Hepatocyte (in vitro differentiated cells): ENCODE measurements around the gene CPSF3.

Experiments used
- CTCF ChIP-seq: fragments of 200-600 bp; sonication (generic); IDR thresholded peaks from 2 replicates; pipeline ENCODE4 v1.5.1; 2016; ENCODE audit warnings: antibody characterized with exemption, mild to moderate bottlenecking; ENCODE audit not compliant: poor library complexity
- EZH2 ChIP-seq: fragments of 200-600 bp; sonication (generic); IDR thresholded peaks from 2 replicates; pipeline ENCODE4 v1.6.1; 2016; ENCODE audit warnings: antibody characterized with exemption, mild to moderate bottlenecking, borderline replicate concordance
- EZH2phosphoT487 ChIP-seq: fragments of 200-600 bp; sonication (generic); IDR thresholded peaks from one replicate; pipeline ENCODE4 v1.6.1; 2018; ENCODE audit warnings: antibody characterized with exemption, mild to moderate bottlenecking, low read depth, moderate library complexity; ENCODE audit not compliant: unreplicated experiment, severe bottlenecking

GRCh38 chr2:9492927-9493326 lies 69.5 kb downstream of the CPSF3 start:
- TF ChIP-seq CTCF (no peak), EZH2 (no peak), EZH2phosphoT487 (no peak)
